HG03159 (cell line): ENCODE results near the gene PLEK.
"Not testable (repeated sequence)": the region's sequence is repeated elsewhere in the genome, so short reads cannot be mapped to it uniquely, and the experiment has no call there.

Experiments
- ATAC-seq: cut with Tn5 transposase; IDR thresholded peaks from one replicate; pipeline ENCODE4 v1.9.1; 2021; ENCODE audit warnings: mild to moderate bottlenecking, moderate library complexity; ENCODE audit not compliant: unreplicated experiment

The PLEK gene

GRCh38 chr2:68352651-68353391, 12.3 kb upstream of the PLEK start:
- ATAC-seq = no peak

GRCh38 chr2:68356599-68357239, 8.4 kb upstream of the PLEK start:
- no peak for ATAC-seq

- peak; percentile 55 for ATAC-seq
Observed at GRCh38 chr2:68357605-68358337, 7.3 kb upstream of the PLEK start.

GRCh38 chr2:68359889-68360288, 5.2 kb upstream of the PLEK start:
- ATAC-seq = no peak

- ATAC-seq = peak; percentile 52
Observed at GRCh38 chr2:68362069-68362468, 3.0 kb upstream of the PLEK start.

- ATAC-seq = no peak
Observed at GRCh38 chr2:68362749-68363148, 2.3 kb upstream of the PLEK start.

GRCh38 chr2:68363721-68364120, 1.4 kb upstream of the PLEK start:
- no peak for ATAC-seq

- no peak for ATAC-seq
Observed at GRCh38 chr2:68366083-68366560, 1.0 kb downstream of the PLEK start.

GRCh38 chr2:68367953-68368653, 3.0 kb downstream of the PLEK start:
- ATAC-seq = no peak

- ATAC-seq = no peak
Observed at GRCh38 chr2:68368654-68369336, 3.7 kb downstream of the PLEK start.

GRCh38 chr2:68369337-68369734, 4.3 kb downstream of the PLEK start:
- ATAC-seq = no peak

GRCh38 chr2:68371138-68371537, 6.1 kb downstream of the PLEK start:
- ATAC-seq = no peak

- ATAC-seq = no peak
Observed at GRCh38 chr2:68371581-68371980, 6.5 kb downstream of the PLEK start.

GRCh38 chr2:68372485-68372884, 7.4 kb downstream of the PLEK start:
- no peak for ATAC-seq

- no peak for ATAC-seq
Observed at GRCh38 chr2:68374184-68374583, 9.1 kb downstream of the PLEK start.

- ATAC-seq = no peak
Observed at GRCh38 chr2:68375582-68375981, 10.5 kb downstream of the PLEK start.

GRCh38 chr2:68377137-68377780, 12.2 kb downstream of the PLEK start:
- ATAC-seq = no peak

GRCh38 chr2:68378779-68379178, 13.7 kb downstream of the PLEK start:
- not testable (repeated sequence) for ATAC-seq

GRCh38 chr2:68379184-68379708, 14.2 kb downstream of the PLEK start:
- peak; percentile 45 for ATAC-seq

GRCh38 chr2:68383778-68384177, 18.7 kb downstream of the PLEK start:
- ATAC-seq = no peak
